Memory B cell (primary cell): ENCODE results near the gene CEP85.
"Not testable (repeated sequence)": the region's sequence is repeated elsewhere in the genome, so short reads cannot be mapped to it uniquely, and the experiment has no call there.

Source experiments
- ATAC-seq: fragments of 150-1000 bp; cut with Tn5 transposase; 2 replicates; pipeline ENCODE4 v1.10.0; 2021; ENCODE audit warnings: low read depth, mild to moderate bottlenecking, moderate library complexity
- DNase-seq, 2 donors: peaks; one replicate each; pipeline ENCODE4 v3.0.0; 2022; ENCODE audit warnings: low spot score in 2 of 2
- H3K27ac Mint-ChIP-seq: one replicate; pipeline ENCODE4 v1.8.0; 2022; ENCODE audit warnings: mild to moderate bottlenecking, moderate library complexity, mixed read lengths
- H3K27me3 Mint-ChIP-seq: one replicate; pipeline ENCODE4 v1.8.0; 2022; ENCODE audit warnings: mixed read lengths
- H3K36me3 Mint-ChIP-seq: one replicate; pipeline ENCODE4 v1.8.0; 2022; ENCODE audit warnings: mild to moderate bottlenecking, mixed read lengths
- H3K4me1 Mint-ChIP-seq: one replicate; pipeline ENCODE4 v1.8.0; 2022; ENCODE audit warnings: mixed read lengths
- H3K4me3 Mint-ChIP-seq: one replicate; pipeline ENCODE4 v1.8.0; 2022; ENCODE audit warnings: mild to moderate bottlenecking, moderate library complexity, mixed read lengths
- H3K9me3 Mint-ChIP-seq: one replicate; pipeline ENCODE4 v1.8.0; 2022; ENCODE audit warnings: mixed read lengths

The CEP85 gene

DNA sequence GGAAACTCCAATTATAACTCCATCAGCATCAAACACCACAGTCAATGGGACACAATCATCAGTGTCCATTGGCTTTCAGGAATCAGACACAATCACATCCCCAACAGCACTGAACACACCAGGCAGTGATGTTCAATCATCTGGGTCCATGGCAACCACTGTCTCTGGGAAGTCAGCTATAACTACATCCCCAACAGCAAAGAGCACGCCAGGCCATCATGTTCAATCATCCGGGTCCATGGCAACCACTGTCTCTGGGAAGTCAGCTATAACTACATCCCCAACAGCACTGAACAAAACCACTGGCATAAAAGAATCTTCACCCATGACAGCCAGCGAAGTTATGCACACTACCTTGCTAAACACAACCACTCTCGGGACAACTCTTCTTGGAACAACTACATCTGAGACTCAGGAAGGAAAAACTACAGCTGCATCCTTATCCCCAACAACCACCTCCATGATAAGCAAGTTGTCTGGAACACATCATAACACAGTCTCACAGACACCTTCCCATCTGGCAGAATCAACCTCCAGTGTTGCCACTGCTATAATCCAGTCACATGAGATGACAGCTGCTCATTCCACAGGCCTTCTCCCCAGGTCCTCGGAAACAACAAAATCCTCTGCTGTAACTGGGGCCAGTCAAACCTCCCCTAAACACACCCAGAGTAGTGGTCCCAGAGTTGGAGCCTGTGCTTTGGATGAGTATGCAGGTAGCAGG, 23.7 kb upstream of the CEP85 start:
- Mint-ChIP-seq H3K36me3 (no peaks in the 10 kb centered on the region), H3K9me3 (no peaks in the 10 kb centered on the region), H3K27me3 (peaks cover 4% of the 10 kb centered on the region), H3K4me1 (no peaks in the 10 kb centered on the region), H3K27ac (no peak overlapping the region), H3K4me3 (no peak overlapping the region)
- DNase-seq (no peak), ATAC-seq (no peak)

- no peak for ATAC-seq
Observed at GRCh38 chr1:26212726-26213125, 21.3 kb upstream of the CEP85 start.

DNA sequence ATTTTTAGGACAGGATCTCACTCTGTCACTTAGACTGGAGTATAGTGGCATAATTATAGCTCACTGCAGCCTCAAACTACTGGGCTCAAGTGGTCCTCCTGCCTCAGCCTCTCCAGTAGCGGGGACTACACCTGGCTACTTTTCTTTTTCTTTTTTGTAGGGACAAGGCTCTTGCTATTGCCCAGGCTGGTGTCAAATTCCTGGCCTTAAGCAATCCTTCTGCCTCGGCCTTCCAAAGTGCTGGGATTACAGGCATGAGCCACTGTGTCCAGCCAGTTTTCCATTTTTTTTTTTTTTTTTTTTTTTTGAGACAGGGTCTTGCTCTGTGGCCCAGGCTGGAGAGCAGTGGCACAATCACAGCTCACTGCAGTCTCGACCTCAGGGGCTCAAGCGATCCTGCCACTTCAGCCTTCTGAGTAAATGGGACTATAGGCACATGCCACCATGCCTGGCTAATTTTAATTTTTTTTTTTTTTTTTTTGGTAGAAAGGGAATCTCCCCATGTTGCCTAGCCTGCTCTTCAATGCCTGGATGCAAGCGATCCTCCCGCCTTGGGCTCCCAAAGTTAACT, 20.6 kb upstream of the CEP85 start:
- no peaks in the 10 kb centered on the region for H3K36me3 Mint-ChIP-seq
- DNase-seq (no peak), ATAC-seq (no peak)
- H3K27ac Mint-ChIP-seq = no peak overlapping the region
- no peaks in the 10 kb centered on the region for H3K4me1 Mint-ChIP-seq
- no peak overlapping the region for H3K4me3 Mint-ChIP-seq
- no peaks in the 10 kb centered on the region for H3K9me3 Mint-ChIP-seq
- H3K27me3 Mint-ChIP-seq = peaks cover 5% of the 10 kb centered on the region

More at GRCh38 chr1:26212726-26213125, 21.3 kb upstream of the CEP85 start:
- no peak overlapping the region for H3K27ac Mint-ChIP-seq
- H3K36me3 Mint-ChIP-seq = no peaks in the 10 kb centered on the region
- H3K9me3 Mint-ChIP-seq = no peaks in the 10 kb centered on the region
- no peaks in the 10 kb centered on the region for H3K4me1 Mint-ChIP-seq
- H3K4me3 Mint-ChIP-seq = no peak overlapping the region
- no peak for DNase-seq
- H3K27me3 Mint-ChIP-seq = peaks cover 5% of the 10 kb centered on the region

DNA sequence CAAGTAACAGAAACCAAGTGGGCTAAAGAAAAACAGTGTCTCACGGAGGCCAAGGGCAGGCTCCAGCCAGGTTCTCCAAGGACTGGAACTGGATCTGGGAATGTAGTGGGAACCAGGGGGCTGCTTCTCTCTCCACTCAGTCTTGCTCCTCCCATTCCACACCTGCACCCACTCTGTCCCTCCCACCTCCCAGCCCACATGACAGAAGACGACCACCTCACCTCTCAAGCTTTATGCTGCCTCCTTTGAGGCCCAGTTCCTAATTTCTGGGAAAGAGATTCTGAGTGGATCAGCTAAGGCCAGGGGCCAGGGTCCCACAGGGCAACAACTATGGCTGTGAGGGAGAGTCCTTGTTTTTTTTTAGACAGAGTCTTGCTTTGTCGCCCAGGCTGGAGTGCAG, 18.8 kb upstream of the CEP85 start:
- ATAC-seq (no peak), DNase-seq (no peak)
- Mint-ChIP-seq H3K36me3 (no peaks in the 10 kb centered on the region), H3K27ac (no peak overlapping the region), H3K27me3 (peaks cover 4% of the 10 kb centered on the region), H3K9me3 (no peaks in the 10 kb centered on the region), H3K4me1 (no peaks in the 10 kb centered on the region), H3K4me3 (no peak overlapping the region)

DNA sequence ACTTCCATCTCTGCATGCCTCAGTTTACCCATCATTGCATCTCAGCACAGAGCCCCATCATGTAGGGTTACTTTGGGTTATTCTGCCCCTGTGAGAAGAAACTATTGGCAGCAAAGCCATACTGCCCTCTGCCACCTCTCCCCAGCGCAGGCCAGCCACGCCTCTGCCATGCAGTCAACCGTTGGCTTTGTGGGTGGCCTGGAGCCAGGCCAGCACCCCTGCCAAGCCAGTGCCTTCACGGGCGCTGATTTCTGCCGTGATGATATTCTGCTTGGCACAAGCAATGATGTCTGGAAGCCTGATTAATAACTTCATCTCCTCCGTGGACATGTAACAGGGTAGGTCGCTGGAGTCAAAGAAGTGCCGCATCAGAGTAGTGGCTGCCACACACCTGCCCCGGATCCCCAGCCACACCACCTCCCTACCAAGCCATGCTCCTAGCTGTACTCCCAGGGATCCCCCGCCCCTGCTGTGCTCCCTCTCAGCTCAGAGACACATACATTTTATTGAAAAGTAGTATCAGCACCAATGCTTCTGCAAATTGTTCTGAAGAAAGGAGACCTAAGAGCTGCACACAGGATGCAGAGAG, 15.0 kb upstream of the CEP85 start:
- ATAC-seq = no peak
- H3K4me3 Mint-ChIP-seq = no peak overlapping the region

GRCh38 chr1:26220199-26220912, 13.6 kb upstream of the CEP85 start:
- H3K27me3 Mint-ChIP-seq = peaks cover 9% of the 10 kb centered on the region
- no peak for DNase-seq
- H3K4me1 Mint-ChIP-seq = no peaks in the 10 kb centered on the region
- no peak overlapping the region for H3K4me3 Mint-ChIP-seq
- no peaks in the 10 kb centered on the region for H3K36me3 Mint-ChIP-seq
- H3K9me3 Mint-ChIP-seq = no peaks in the 10 kb centered on the region
- no peak overlapping the region for H3K27ac Mint-ChIP-seq
- no peak for ATAC-seq

More for the DNA sequence above, 15.0 kb upstream of the CEP85 start:
- Mint-ChIP-seq H3K27ac (no peak overlapping the region), H3K4me1 (no peaks in the 10 kb centered on the region), H3K27me3 (peaks cover 9% of the 10 kb centered on the region), H3K36me3 (no peaks in the 10 kb centered on the region), H3K9me3 (no peaks in the 10 kb centered on the region)
- no peak for DNase-seq

DNA sequence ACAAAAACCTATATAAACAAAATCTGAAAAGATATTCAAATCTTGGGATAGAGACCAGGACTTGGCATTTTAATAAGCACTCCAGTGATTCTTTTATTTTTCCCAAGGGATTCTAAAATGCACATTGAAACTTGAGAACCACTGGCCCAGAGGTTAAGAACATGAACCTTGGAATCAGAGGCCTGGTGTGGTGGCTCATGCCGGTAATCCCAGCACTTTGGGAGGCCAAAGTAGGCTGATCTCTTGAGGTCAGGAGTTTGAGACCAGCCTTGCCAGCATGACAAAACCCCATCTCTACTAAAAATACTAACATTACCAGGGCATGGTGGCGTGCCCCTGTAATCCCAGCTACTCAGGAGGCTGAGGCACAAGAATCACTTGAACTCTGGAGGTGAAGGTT, 12.9 kb upstream of the CEP85 start:
- no peak overlapping the region for H3K27ac Mint-ChIP-seq
- ATAC-seq (no peak), DNase-seq (no peak)
- H3K4me3 Mint-ChIP-seq = no peak overlapping the region
- no peaks in the 10 kb centered on the region for H3K36me3 Mint-ChIP-seq
- H3K9me3 Mint-ChIP-seq = no peaks in the 10 kb centered on the region
- H3K27me3 Mint-ChIP-seq = peaks cover 13% of the 10 kb centered on the region
- H3K4me1 Mint-ChIP-seq = peaks cover 5% of the 10 kb centered on the region

- peaks cover 9% of the 10 kb centered on the region for H3K4me1 Mint-ChIP-seq
- no peaks in the 10 kb centered on the region for H3K36me3 Mint-ChIP-seq
- no peak for ATAC-seq
- no peaks in the 10 kb centered on the region for H3K9me3 Mint-ChIP-seq
- no peak for DNase-seq
- peaks cover 14% of the 10 kb centered on the region for H3K27me3 Mint-ChIP-seq
- H3K4me3 Mint-ChIP-seq = no peak overlapping the region
- no peak overlapping the region for H3K27ac Mint-ChIP-seq
Observed at GRCh38 chr1:26224606-26225005, 9.4 kb upstream of the CEP85 start.

GRCh38 chr1:26225033-26225831, 8.8 kb upstream of the CEP85 start:
- Mint-ChIP-seq H3K27ac (no peak overlapping the region), H3K27me3 (peaks cover 14% of the 10 kb centered on the region), H3K36me3 (no peaks in the 10 kb centered on the region), H3K4me3 (peak overlapping the region; percentile 59), H3K4me1 (peaks cover 9% of the 10 kb centered on the region), H3K9me3 (no peaks in the 10 kb centered on the region)
- DNase-seq (peak in 1 of 2 donors; percentile 22), ATAC-seq (peak; percentile 53)

DNA sequence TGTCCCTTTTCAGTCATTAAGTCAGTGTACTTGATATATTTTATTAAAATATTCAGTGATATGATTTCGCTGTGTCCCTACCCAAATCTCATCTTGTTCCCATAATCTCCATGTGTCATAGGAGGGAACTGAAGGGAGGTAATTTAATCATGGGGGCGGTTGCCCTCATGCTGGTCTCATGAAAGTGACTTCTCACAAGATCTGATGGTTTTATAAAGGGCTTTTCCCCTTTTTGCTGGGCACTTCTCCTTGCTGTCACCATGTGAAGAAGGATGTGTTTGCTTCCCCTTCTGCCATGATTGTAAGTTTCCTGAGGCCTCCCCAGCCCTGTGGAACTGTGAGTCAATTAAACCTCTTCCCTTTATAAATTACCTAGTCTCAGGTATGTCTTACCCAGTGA, 3.3 kb upstream of the CEP85 start:
- H3K27ac Mint-ChIP-seq, H3K4me3 Mint-ChIP-seq, H3K36me3 Mint-ChIP-seq, H3K9me3 Mint-ChIP-seq, H3K27me3 Mint-ChIP-seq, ATAC-seq, DNase-seq: not testable (repeated sequence)
- peaks cover 18% of the 10 kb centered on the region for H3K4me1 Mint-ChIP-seq

DNA sequence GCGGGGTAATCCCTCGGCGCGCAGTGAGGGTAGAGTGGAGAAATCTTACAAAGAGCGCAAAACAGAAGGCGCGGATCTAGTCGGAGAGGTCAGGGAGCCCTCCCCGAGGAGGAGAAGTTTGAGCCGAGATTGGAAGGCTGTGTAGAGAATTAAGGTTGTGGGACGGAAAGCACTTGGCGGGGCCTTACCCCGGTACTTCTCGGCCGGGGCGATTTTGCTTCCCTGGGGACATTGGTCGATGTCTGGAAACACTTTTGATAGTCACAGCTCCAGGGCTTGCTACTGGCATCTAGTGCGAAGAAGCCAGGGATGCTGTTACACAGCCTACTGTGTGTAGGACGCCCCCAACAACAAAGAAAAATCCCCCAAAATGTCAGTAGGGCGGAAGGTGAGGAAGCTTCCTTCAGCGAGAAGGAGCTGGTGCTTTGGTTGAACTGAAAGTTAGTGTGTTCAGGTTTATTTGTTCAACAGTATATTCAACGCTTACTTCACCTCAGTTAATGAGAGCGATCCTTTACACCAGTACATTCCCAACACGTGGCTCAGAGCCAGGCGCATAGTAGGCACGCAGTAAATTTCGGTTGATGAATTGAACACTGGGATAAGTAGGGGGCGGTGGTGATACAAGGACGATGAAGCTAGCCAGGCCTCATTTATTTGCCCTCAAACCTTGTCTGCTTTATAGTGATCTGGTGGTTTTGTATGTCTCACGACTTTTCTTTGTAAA, 807 bp downstream of the CEP85 start:
- Mint-ChIP-seq H3K27me3 (no peaks in the 10 kb centered on the region), H3K4me1 (peaks cover 23% of the 10 kb centered on the region), H3K9me3 (no peaks in the 10 kb centered on the region), H3K36me3 (no peaks in the 10 kb centered on the region), H3K4me3 (peak overlapping the region; percentile 97), H3K27ac (peak overlapping the region; percentile 83)
- no peak for DNase-seq
- ATAC-seq = no peak

- ATAC-seq (no peak), DNase-seq (no peak)
- H3K4me3 Mint-ChIP-seq = no peak overlapping the region
- no peaks in the 10 kb centered on the region for H3K27me3 Mint-ChIP-seq
- H3K27ac Mint-ChIP-seq = no peak overlapping the region
- peaks cover 23% of the 10 kb centered on the region for H3K4me1 Mint-ChIP-seq
- no peaks in the 10 kb centered on the region for H3K9me3 Mint-ChIP-seq
- H3K36me3 Mint-ChIP-seq = peaks cover 3% of the 10 kb centered on the region
Observed at GRCh38 chr1:26237230-26237966, 3.4 kb downstream of the CEP85 start.

DNA sequence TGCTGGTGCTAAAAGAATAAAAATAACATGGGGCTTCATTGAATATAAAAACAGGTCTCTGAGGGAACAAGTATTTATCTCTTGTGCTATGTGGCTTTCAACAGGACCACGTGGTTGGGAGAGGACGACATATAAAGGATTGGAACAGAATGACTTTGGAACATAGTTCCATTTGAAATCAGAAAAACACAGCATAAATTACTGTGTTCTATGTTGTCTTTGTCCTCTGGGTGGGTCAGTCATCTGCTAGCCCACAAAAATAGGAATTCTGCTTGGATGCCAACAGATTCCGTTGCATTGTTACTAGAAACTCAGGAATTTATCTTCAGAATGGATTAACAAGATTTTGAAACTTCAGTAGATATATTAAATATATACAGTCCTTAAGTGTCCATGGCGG, 5.9 kb downstream of the CEP85 start:
- H3K27ac Mint-ChIP-seq = no peak overlapping the region
- H3K4me1 Mint-ChIP-seq = peaks cover 16% of the 10 kb centered on the region
- ATAC-seq (no peak), DNase-seq (no peak)
- H3K4me3 Mint-ChIP-seq = no peak overlapping the region
- no peaks in the 10 kb centered on the region for H3K9me3 Mint-ChIP-seq
- H3K27me3 Mint-ChIP-seq = no peaks in the 10 kb centered on the region
- H3K36me3 Mint-ChIP-seq = peaks cover 6% of the 10 kb centered on the region
